Measurements from ENCODE around the gene DOCK11.

The DOCK11 gene

DNA sequence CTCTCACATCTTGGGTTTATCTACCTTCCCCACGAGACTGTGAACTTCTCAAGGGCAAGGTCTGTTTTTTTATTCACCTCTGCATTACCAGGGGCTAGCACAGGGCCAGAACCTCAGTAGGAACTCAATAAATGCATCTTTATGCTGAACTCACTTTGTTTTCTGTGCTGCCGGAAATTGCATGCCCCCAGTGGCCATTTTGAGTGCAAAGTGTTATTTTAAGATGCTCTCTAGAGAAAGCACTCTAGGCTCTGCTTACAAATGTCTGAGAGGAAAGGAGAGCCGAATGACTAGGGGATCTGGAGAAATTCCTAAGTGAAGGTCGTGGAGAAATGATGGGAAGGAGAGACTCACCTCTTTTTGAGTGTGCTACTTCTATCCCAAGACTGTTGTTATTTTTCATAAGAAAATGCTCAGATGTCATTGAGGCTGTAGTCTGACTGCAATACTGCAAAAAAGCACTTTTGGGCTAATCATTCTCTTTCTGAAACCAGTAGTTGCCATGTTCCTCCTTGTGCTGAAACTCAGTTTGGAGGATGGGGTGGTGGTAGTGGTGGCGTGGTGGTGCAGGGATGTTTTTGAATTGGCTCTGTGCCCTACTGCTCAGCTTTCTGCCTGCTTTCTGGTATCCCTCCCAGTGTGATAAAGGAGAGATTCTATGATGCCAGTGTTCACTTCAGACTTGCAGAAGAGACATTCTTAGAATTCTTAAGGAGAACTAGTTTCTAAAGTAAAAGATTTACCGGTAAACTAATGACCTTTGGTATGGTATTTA, 41.3 kb downstream of the DOCK11 start:
- peak overlapping the region; percentile 21 for H3K27ac ChIP-seq (ENCODE audit: low read length)
- H3K4me1 ChIP-seq (ENCODE audit: control insufficient read depth in 1 of 2, insufficient read depth in 2 of 2, low read length in 2 of 2): peaks cover 4 to 15% of the 10 kb centered on the region in 2 donors
- no peaks in the 10 kb centered on the region for H3K27me3 ChIP-seq (ENCODE audit: low read depth, low read length)
- no peaks in the 10 kb centered on the region for H3K36me3 ChIP-seq (ENCODE audit: control insufficient read depth in 1 of 2, insufficient read depth in 2 of 2, low read length in 2 of 2)
- no peak overlapping the region for H3K4me3 ChIP-seq (ENCODE audit: low read depth in 1 of 2, low read length in 2 of 2)
- no peaks in the 10 kb centered on the region for H3K9me3 ChIP-seq (ENCODE audit: control insufficient read depth in 1 of 2, low read length in 2 of 2)

DNA sequence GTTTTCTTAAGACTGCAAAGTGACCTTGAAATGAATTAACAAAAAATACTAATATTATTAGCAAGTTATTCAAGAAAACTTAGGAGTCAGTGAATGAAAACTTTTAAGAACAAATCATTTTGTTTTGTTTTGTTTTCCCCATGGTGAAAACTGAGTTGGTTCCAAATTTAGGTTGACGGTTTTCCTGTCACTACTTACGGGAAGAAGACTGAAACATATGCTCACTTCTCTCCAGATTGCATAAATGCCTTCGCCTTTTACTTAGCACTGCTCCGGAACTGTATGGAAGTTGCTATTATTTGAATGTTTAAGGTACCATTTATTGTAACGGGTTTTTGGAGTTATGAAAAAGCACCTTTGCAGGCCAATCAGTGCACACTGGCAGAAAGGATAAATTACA, 42.8 kb downstream of the DOCK11 start:
- H3K4me3 ChIP-seq (ENCODE audit: low read depth in 1 of 2, low read length in 2 of 2): no peak overlapping the region
- H3K36me3 ChIP-seq (ENCODE audit: control insufficient read depth in 1 of 2, insufficient read depth in 2 of 2, low read length in 2 of 2): no peaks in the 10 kb centered on the region
- peak overlapping the region; percentile 39 for H3K27ac ChIP-seq (ENCODE audit: low read length)
- no peaks in the 10 kb centered on the region for H3K9me3 ChIP-seq (ENCODE audit: control insufficient read depth in 1 of 2, low read length in 2 of 2)
- no peaks in the 10 kb centered on the region for H3K27me3 ChIP-seq (ENCODE audit: low read depth, low read length)
- H3K4me1 ChIP-seq (ENCODE audit: control insufficient read depth in 1 of 2, insufficient read depth in 2 of 2, low read length in 2 of 2): peaks cover 4 to 15% of the 10 kb centered on the region in 2 donors

DNA sequence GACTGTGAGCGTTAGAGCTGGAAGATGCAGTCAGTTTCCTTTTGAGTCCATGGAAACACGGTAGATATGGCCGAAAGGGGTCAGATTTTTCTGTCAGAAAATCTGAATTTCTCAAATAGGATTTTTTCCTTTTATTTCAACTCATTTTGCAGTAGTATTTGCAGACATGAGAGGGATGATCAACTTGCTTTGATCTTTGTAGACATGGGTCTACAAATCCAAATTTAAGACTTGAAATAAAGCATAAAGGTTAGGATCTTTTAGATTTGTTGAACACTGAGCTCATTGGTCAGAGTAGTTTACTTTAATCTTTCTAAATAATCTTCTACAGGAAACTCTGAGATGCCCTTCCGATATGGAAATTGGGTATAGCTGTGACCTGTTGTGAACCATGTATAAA, 44.7 kb downstream of the DOCK11 start:
- H3K4me1 ChIP-seq (ENCODE audit: control insufficient read depth in 1 of 2, insufficient read depth in 2 of 2, low read length in 2 of 2): peaks cover 4 to 15% of the 10 kb centered on the region in 2 donors
- H3K36me3 ChIP-seq (ENCODE audit: control insufficient read depth in 1 of 2, insufficient read depth in 2 of 2, low read length in 2 of 2): no peaks in the 10 kb centered on the region
- no peak overlapping the region for H3K4me3 ChIP-seq (ENCODE audit: low read depth in 1 of 2, low read length in 2 of 2)
- H3K27me3 ChIP-seq (ENCODE audit: low read depth, low read length): no peaks in the 10 kb centered on the region
- no peak overlapping the region for H3K27ac ChIP-seq (ENCODE audit: low read length)
- no peaks in the 10 kb centered on the region for H3K9me3 ChIP-seq (ENCODE audit: control insufficient read depth in 1 of 2, low read length in 2 of 2)

DNA sequence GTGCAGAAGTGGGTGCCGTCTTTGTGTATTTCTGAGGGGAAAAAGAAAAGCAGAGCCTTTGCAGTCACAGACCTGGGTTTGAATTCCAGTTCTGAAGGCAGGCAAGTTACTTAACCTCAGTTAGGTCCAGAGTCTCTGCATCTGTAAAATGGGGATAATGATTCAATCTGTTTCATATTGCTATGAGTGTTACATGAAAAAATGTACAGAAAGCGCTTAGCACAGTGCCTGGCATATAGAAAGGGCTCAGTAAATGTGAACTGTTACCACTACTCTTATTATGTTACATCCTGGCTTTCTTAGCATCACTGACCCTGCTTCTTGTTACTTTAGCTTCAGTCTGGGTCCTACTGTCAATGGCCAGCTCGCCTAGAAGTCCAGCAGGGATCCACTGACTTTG, 45.9 kb downstream of the DOCK11 start:
- Histone ChIP-seq H3K9me3 (ENCODE audit: control insufficient read depth in 1 of 2, low read length in 2 of 2) (no peaks in the 10 kb centered on the region), H3K27me3 (ENCODE audit: low read depth, low read length) (no peaks in the 10 kb centered on the region), H3K4me1 (ENCODE audit: control insufficient read depth in 1 of 2, insufficient read depth in 2 of 2, low read length in 2 of 2) (peaks cover under 1 to 12% of the 10 kb centered on the region in 2 donors), H3K36me3 (ENCODE audit: control insufficient read depth in 1 of 2, insufficient read depth in 2 of 2, low read length in 2 of 2) (no peaks in the 10 kb centered on the region), H3K4me3 (ENCODE audit: low read depth in 1 of 2, low read length in 2 of 2) (no peak overlapping the region), H3K27ac (ENCODE audit: low read length) (no peak overlapping the region)

DNA sequence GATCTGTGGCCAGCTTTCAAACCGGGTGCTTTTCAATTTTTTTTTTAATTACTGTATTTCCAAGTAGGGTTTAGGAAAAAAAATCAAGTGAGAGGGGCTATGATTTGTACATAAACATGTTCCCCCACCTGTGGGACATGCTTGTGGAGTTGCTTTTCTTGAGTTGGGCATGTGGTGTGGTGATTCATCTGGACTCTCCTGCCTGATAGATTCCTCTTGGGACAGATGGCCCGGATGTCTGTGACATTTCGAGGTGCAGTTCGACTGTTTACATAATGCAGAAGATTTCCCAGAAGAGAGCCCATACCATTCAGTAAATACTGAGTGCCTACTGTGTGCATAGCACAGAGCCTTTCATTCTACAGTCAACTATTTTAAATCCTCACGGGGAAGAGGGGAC, 49.9 kb downstream of the DOCK11 start:
- no peak overlapping the region for H3K4me3 ChIP-seq (ENCODE audit: low read depth in 1 of 2, low read length in 2 of 2)
- no peaks in the 10 kb centered on the region for H3K36me3 ChIP-seq (ENCODE audit: control insufficient read depth in 1 of 2, insufficient read depth in 2 of 2, low read length in 2 of 2)
- no peaks in the 10 kb centered on the region for H3K27me3 ChIP-seq (ENCODE audit: low read depth, low read length)
- no peaks in the 10 kb centered on the region for H3K9me3 ChIP-seq (ENCODE audit: control insufficient read depth in 1 of 2, low read length in 2 of 2)
- no peaks in the 10 kb centered on the region for H3K4me1 ChIP-seq (ENCODE audit: control insufficient read depth in 1 of 2, insufficient read depth in 2 of 2, low read length in 2 of 2)
- no peak overlapping the region for H3K27ac ChIP-seq (ENCODE audit: low read length)

DNA sequence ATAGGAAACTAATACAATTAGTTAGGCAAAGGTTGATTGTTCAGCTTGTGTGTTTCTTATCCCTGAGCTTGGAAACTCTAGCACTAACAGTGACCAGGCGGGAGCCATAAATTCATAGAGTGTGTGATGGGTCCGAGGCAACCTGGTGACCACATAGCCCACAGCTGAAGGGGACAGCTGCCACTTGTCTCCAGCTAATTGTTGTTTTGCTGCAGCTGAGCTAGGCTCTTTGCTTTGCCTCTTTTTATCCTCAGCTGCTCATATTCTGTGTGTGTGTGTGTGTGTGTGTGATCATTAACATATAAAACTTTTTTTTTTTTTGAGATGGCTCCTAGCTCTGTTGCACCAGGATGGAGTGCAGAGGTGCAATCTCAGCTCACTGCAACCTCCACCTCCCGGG, 53.2 kb downstream of the DOCK11 start:
- H3K36me3 ChIP-seq (ENCODE audit: control insufficient read depth in 1 of 2, insufficient read depth in 2 of 2, low read length in 2 of 2): no peaks in the 10 kb centered on the region
- no peaks in the 10 kb centered on the region for H3K27me3 ChIP-seq (ENCODE audit: low read depth, low read length)
- H3K9me3 ChIP-seq (ENCODE audit: control insufficient read depth in 1 of 2, low read length in 2 of 2): no peaks in the 10 kb centered on the region
- no peak overlapping the region for H3K4me3 ChIP-seq (ENCODE audit: low read depth in 1 of 2, low read length in 2 of 2)
- H3K27ac ChIP-seq (ENCODE audit: low read length): no peak overlapping the region
- no peaks in the 10 kb centered on the region for H3K4me1 ChIP-seq (ENCODE audit: control insufficient read depth in 1 of 2, insufficient read depth in 2 of 2, low read length in 2 of 2)

DNA sequence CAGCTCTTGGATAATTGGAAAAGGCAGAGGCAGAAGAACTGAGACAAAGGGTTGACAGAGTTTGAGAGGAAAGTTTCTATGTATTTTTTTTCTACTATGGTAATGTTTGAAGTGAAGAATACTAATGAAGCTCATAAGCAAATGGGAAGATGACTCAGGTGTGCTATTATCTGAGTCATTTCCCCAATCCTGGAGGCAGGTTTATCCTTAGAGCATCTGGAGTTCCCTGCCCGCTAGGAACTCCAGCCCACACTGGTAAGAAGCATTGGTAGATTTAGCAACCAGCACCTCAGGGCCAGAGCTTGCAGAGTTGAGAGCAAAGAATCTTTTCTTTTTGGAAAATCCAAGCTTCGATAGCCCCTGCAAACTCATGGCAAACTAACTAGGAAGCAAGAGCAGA, 55.2 kb downstream of the DOCK11 start:
- Histone ChIP-seq H3K9me3 (ENCODE audit: control insufficient read depth in 1 of 2, low read length in 2 of 2) (no peaks in the 10 kb centered on the region), H3K4me3 (ENCODE audit: low read depth in 1 of 2, low read length in 2 of 2) (no peak overlapping the region), H3K4me1 (ENCODE audit: control insufficient read depth in 1 of 2, insufficient read depth in 2 of 2, low read length in 2 of 2) (no peaks in the 10 kb centered on the region), H3K36me3 (ENCODE audit: control insufficient read depth in 1 of 2, insufficient read depth in 2 of 2, low read length in 2 of 2) (no peaks in the 10 kb centered on the region), H3K27me3 (ENCODE audit: low read depth, low read length) (no peaks in the 10 kb centered on the region), H3K27ac (ENCODE audit: low read length) (no peak overlapping the region)

DNA sequence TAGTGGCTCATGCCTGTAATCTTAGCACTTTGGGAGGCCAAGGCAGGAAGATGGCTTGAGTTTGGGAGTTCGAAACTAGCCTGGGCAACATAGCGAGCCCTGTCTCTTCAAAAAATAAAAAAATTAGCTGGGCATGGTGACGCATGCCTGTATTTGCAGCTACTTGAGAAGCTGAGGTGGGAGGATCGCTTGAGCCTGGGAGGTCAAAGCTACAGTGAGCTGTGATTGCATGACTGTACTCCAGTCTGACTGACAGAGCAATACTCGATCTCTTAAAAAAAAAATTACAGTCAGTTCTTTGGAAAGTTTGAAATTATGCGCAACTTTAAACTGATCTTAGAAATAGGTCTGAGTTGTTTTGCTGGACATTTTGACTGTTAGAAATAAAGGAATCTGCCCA, 55.8 kb downstream of the DOCK11 start:
- Histone ChIP-seq H3K27ac (ENCODE audit: low read length) (no peak overlapping the region), H3K36me3 (ENCODE audit: control insufficient read depth in 1 of 2, insufficient read depth in 2 of 2, low read length in 2 of 2) (no peaks in the 10 kb centered on the region), H3K27me3 (ENCODE audit: low read depth, low read length) (no peaks in the 10 kb centered on the region), H3K4me3 (ENCODE audit: low read depth in 1 of 2, low read length in 2 of 2) (no peak overlapping the region), H3K9me3 (ENCODE audit: control insufficient read depth in 1 of 2, low read length in 2 of 2) (no peaks in the 10 kb centered on the region), H3K4me1 (ENCODE audit: control insufficient read depth in 1 of 2, insufficient read depth in 2 of 2, low read length in 2 of 2) (no peaks in the 10 kb centered on the region)

DNA sequence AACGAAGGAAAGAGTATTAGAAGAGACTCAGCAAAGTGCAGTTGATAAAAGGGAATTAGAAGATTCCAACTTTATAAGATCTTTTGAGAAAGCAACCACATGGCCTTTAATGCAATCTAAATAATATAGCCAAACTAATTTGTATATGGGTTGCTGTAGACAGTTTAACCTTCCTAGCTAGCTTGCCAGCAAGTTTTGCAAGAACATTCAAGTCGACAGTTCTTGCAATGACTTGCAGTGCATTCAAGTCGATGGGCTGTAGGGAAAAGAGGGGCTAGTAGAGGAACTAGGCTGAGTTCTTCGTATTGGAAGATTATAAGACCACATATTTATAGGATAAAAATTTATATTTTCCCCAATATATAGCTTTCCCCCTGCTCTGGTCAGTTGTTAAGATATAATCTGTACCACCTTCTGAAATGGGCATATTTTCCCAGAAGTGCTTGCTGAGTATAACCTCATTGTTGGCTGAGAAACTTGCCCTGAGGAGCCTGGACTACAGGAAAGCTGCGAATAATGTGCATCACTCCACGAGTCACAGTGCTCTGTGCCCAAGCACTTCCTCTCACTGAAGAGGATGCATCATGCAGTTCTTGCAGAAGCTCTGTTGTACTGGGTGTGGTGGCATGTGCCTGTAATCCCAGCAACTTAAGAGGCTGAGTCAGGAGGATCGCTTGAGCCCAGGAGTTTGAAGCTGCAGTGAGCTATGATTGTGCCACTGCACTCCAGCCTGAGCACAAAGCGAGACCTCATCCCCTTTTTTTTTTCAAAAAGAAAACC, 56.7 kb downstream of the DOCK11 start:
- Histone ChIP-seq H3K9me3 (ENCODE audit: control insufficient read depth in 1 of 2, low read length in 2 of 2) (no peaks in the 10 kb centered on the region), H3K27me3 (ENCODE audit: low read depth, low read length) (no peaks in the 10 kb centered on the region), H3K4me1 (ENCODE audit: control insufficient read depth in 1 of 2, insufficient read depth in 2 of 2, low read length in 2 of 2) (no peaks in the 10 kb centered on the region), H3K27ac (ENCODE audit: low read length) (no peak overlapping the region), H3K36me3 (ENCODE audit: control insufficient read depth in 1 of 2, insufficient read depth in 2 of 2, low read length in 2 of 2) (no peaks in the 10 kb centered on the region), H3K4me3 (ENCODE audit: low read depth in 1 of 2, low read length in 2 of 2) (no peak overlapping the region)

DNA sequence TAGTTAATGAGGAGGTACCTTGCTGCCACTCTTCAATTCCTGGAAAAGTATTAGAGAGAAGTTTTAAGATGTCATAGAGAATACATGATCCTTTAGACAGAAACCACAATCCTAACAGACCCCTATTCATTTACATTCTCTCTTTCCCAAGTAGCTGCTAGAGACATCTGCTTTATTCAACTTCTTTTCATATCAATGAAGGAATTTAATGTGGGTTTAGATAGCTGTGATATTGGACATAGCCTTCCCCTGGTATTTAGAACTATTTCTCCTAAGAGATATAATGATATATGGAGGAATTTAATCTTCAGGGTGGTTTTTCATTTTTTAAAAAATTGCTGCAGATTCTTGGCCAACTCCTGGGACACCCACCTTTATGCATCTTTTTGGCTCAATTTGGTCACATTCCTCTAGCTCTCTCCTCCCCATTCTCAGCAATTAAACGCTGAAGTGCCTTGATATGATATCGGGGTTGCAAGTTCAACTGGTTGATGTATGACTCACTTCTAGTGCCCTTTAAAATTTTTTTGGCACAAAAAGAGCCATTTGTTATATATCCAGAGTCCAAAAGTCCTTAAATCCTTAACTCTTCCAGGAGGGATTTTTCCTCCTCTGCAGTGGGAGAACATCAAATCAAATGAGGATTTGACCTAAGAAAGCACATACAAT, 57.6 kb downstream of the DOCK11 start:
- Histone ChIP-seq H3K9me3 (ENCODE audit: control insufficient read depth in 1 of 2, low read length in 2 of 2) (no peaks in the 10 kb centered on the region), H3K27ac (ENCODE audit: low read length) (no peak overlapping the region), H3K4me1 (ENCODE audit: control insufficient read depth in 1 of 2, insufficient read depth in 2 of 2, low read length in 2 of 2) (no peaks in the 10 kb centered on the region), H3K36me3 (ENCODE audit: control insufficient read depth in 1 of 2, insufficient read depth in 2 of 2, low read length in 2 of 2) (no peaks in the 10 kb centered on the region), H3K27me3 (ENCODE audit: low read depth, low read length) (no peaks in the 10 kb centered on the region), H3K4me3 (ENCODE audit: low read depth in 1 of 2, low read length in 2 of 2) (no peak overlapping the region)

DNA sequence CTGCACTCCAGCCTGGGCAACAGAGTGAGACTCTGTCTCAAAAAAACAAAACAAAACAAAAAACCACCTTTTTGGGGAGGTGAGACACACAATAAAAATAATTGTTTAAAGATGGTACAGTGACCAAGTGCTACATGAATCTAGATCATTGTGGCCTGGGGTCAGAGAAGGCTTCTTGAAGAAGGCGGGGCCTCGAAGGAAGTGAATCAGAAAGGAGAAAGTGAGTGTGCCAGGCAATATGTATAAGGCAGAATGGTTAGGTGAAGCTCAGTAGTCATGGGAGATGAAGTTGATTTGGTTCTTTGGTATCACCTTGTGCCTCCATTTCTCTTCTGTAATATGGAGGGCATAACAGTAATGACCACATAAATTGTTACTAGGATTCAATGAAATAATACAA, 58.9 kb downstream of the DOCK11 start:
- Histone ChIP-seq H3K9me3 (ENCODE audit: control insufficient read depth in 1 of 2, low read length in 2 of 2) (no peaks in the 10 kb centered on the region), H3K4me3 (ENCODE audit: low read depth in 1 of 2, low read length in 2 of 2) (no peak overlapping the region), H3K36me3 (ENCODE audit: control insufficient read depth in 1 of 2, insufficient read depth in 2 of 2, low read length in 2 of 2) (no peaks in the 10 kb centered on the region), H3K27me3 (ENCODE audit: low read depth, low read length) (no peaks in the 10 kb centered on the region), H3K27ac (ENCODE audit: low read length) (no peak overlapping the region), H3K4me1 (ENCODE audit: control insufficient read depth in 1 of 2, insufficient read depth in 2 of 2, low read length in 2 of 2) (no peaks in the 10 kb centered on the region)
